Activated CD4-positive, alpha-beta T cell treated with anti-CD3 and anti-CD28 coated beads, Interleukin-2, Interleukin-4, amounts not matched to agents 100 ng/mL and 50 ng/mL, durations not matched to agents 16 hours and 8 hours (primary cell): Measurements from ENCODE around the gene PACS1.
"Not testable (repeated sequence)": the region's sequence is repeated elsewhere in the genome, so short reads cannot be mapped to it uniquely, and the experiment has no call there.

Source experiments
- DNase-seq: peaks from one replicate; pipeline ENCODE4 v3.0.0-alpha.2; 2020; ENCODE audit warnings: low spot score

PACS1 gene

DNA sequence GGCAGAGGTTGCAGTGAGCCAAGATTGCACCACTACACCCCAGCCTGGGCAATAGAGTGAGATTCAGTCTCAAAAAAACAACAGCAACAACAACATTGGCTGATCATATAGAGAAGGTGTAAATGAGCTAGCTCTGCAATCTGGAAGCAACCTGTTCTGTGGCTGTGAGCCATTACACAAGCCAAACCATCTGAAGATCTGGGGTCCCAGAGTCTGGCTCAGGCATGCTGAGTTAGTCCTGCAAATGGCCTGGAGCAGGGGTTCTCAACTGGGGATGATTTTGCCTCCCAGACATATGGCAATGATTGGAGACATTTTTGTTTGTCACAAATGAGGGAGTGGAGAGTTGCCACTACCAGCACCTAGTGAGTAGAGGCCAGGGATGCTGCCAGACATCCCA is 156.0 kb downstream of the PACS1 start:
- no peak for DNase-seq

DNA sequence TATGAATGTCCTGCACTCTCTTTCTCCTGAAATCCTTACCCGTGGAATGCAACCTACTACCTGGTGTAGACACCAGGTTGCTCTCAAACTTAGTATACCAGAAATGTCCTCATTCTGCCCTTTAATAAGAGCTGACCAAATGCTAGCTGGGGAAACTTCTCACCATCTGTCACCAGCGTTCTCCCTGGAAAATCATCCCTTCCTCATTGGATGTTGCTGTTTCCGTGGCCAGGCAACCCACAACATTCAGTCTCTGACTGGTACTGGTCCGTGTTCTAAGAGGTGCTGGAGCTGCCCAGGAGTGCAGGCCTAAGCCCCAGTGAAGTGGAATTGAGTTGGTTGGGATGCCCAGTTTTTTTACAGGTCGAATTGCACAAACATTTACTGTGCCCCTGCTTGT is 157.6 kb downstream of the PACS1 start:
- DNase-seq: no peak

DNA sequence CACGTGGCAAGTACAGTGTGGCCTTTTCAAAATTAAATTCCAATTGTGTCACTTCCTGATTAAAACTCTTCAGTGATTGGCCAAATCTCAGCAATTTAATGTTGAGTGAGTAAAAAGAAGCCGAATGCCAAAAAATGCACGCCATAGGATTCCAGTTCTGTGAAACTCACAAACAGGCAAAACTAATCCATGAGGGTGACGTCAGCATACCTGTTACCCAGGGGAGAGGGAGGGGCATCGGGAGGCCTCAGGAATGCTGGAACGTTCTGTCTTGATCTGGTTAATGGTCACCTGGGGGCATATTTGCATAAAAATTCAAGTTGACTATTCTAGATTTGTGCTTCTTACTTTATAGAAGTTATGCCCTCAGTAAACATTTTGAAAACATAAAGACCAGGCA is 158.4 kb downstream of the PACS1 start:
- no peak for DNase-seq

DNA sequence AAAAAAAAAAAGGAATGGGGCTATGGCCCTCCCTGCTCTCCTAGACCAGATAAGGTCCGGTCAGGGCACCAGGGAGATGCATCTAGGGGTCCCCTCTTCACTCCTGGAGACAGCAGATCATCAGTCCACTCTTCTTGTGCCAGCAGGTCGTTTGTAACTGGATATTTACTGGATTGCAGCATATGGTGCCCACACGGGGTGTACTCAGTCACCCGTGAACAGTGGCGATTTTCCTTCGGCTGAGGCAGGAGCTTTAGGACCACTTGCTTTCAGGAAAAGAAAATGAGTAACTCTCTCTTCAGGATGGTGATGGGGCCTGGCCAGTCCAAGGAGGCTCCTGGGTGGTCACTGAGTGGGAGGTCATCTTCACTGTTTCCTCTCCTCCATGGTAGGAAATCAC is 160.1 kb downstream of the PACS1 start:
- no peak for DNase-seq

DNA sequence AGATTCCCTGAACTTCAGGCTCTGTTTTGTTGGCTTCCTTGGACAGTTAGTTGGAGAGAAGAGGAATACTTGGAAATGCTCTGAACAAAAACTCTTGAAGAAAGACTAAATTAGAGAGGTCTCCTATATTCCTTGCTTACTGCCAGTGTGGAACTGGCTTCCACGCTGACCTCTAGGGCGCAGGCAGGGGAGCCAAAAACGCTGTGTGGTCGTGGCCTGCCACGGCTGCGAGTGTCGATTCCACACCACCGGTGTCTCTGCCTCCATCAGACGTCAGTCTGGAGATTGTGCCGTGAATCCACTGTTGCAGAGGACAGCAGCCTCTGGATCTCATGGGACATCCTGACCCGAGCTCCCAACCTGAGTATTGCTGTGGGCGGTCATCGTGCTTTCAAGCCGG is 160.9 kb downstream of the PACS1 start:
- DNase-seq: no peak

DNA sequence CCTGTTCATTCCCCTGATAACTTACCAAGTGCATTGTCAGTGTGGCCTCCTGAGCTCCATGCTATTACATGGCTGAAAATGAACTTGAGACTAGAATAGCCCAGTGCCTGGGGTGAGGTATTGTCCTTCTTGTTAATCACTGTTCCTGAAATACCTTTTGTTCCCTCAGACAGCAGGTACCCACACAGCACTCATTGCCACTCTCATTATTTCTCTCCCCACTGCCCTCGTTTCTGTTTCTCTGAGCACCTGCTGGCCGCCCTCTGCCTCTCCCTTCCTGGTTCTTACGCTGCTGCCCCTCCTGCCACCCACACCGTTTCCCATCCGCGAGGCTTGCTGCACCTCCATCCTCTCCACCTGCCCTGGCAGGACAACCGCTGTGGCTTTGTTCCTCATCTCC is 161.5 kb downstream of the PACS1 start:
- no peak for DNase-seq

DNA sequence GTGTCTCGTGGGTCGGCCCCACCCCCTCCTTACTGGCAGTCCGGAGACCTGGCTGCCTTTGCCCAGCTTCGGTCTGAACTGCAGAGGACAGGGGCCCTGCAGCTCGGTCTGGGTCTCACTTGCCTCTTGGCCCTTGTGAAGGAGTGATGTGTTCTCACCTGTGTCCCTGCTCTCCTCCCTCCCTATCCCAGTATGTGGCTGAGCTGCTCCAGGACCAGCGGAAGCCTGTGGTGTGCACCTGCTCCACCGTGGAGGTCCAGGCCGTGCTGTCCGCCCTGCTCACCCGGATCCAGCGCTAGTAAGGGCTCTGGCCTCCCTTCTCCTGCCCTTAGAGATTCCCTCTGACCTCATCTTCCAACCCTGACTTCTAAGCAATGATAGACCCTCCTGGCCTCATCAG is 162.7 kb downstream of the PACS1 start:
- DNase-seq: no peak

DNA sequence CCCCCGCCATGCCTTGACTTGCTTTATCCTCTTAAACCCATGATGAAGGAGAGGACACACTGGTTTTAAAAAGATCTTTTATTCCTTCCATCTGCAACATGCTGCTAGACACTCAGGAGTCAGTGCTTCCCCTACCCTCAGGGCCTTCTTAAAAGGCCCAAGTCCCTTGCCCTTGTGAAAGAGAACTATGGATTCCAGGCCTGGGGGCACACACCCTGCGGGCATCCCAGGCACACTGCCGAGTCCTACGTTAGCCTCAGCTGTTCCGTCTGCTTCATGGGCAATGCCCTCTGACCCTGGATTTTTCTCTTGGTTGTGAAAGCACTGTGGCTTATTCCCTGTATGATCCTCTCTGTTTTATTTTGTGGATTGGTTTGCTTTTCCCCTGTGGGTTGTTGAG is 163.2 kb downstream of the PACS1 start:
- no peak for DNase-seq

DNA sequence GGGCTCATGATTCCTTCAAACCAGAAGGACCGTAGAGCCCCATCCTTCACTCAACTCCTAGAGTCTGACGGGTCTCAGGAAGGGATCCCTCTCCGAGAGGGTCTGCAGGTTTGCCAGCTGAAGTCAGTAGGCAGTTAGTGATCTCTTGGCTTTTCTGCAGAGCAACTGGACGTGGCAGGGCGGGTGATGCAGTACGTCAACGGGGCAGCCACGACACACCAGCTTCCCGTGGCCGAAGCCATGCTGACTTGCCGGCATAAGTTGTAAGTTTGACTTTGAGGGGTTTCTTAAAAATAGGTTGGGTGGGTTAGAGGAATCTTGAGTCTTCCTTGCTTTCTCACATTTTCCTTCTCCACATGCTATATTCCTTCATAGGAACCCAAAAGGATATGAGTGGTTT is 165.1 kb downstream of the PACS1 start:
- DNase-seq: no peak

DNA sequence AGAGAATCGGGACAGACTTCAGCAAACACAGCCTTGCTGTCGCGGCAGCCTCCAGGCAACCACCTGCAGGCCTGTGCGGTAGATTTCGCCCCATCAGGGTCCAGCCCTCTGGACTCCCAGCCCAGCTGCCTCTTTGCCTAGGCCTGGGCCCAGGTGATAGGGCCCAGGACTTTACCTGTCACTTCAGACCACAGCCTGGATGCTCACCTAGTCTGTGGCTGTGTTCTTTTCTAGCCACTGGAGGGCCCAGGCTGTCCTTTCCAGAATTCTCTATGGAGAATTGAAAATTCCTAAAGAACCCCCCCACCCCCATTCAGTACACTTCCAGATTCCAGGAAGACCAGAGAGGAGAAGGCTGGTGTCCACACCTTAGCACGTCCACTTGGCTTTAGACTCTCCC is 167.8 kb downstream of the PACS1 start:
- DNase-seq: no peak

DNA sequence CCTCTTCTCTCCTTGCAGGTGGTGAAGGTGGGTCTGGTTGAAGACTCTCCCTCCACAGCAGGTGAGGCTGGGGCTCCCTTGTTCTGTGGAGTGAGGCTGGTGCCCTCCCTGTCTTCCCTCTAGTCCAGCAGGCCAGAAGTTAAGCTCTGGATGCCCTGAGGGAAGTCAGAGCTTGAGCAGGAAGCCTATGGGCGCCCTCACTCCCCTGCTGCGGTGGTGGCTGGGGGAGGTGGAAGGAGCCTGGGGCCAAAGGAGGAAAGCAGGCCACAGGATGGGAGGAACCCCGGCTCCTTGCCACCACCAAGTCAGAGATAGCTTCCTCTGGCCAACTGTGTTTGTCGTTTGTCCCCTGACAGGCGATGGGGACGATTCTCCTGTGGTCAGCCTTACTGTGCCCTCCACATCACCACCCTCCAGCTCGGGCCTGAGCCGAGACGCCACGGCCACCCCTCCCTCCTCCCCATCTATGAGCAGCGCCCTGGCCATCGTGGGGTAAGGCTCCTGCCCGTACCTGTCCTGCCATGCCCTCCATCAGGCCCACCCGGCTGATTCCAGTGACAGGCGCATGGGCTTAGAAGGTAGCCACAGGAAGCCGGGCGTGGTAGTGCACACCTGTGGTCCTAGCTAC is 168.8 kb downstream of the PACS1 start:
- no peak for DNase-seq

DNA sequence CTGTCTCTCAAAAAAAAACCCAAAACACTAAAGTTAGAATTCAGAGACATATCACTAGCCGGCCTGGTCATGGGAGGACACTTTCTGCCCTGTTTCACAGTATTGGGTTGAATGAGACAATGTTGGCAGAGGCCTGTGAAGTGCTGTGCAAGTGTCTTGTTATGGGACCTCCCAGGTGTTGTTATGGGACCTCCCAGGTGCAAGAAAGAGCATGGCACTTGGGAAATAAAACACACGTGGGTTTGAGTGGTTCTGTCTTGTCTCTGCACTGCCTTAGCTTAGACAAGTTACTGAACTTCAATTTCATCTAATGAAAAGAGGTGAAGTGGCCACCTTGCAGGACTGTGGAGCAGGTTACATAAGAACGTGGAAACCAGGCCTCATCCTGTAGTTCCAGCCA is 169.4 kb downstream of the PACS1 start:
- DNase-seq: no peak

DNA sequence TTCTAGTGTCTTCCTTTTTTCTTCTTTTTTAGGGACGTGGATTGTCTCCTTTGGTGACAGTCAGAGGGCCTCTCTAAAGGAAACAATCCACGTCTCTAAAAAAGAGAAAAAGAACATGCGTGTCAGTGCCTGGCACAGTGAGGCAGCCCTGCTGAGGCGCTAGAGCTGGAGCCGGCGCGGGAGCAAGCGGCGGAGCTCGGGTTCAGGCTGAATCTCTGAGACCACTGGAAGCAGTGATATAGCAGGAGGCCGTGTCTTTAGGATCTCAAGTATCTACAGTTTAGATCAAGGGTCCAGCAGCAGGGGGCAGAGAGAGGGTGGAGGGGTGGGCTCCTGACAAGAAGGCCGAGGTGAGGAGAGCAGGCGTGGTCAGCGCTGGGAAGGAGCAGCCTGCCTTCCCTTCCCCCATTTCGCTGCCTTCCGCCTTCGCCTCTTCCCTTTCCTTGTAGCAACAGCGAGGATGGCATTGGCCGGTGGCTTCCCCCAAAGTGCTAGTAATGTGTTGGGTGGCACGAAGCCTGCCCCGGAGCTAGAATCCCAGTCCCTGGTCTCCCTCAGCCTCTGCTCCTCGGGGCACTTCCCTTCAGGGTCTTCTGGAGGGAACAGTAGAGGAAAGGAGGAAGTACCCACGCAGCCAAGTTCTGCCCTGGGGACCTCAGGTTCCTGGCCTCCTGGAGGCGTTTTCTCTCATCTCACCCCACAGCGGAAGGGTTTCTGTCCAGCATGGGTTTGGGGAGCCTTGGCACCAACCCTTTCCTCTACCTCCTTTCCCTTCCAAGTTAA is 170.1 kb downstream of the PACS1 start:
- DNase-seq: no peak

DNA sequence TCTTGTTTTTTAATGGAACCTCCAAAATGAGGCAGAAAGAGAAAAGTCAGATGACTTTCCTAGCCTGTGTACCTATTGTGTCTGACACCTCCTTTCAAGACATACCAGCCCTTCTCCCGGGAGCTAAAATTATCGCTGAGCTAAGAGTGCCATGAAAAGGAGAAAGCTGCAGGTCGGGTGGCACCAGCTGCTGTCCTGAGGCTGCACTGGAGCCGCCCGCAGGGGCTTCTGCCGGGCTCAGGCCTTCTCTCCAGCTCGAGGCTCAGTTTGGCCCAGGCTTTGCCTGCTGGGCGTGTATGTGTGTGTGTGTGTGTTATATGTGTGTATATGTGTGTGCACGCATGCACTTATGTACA is 170.7 kb downstream of the PACS1 start:
- no peak for DNase-seq

DNA sequence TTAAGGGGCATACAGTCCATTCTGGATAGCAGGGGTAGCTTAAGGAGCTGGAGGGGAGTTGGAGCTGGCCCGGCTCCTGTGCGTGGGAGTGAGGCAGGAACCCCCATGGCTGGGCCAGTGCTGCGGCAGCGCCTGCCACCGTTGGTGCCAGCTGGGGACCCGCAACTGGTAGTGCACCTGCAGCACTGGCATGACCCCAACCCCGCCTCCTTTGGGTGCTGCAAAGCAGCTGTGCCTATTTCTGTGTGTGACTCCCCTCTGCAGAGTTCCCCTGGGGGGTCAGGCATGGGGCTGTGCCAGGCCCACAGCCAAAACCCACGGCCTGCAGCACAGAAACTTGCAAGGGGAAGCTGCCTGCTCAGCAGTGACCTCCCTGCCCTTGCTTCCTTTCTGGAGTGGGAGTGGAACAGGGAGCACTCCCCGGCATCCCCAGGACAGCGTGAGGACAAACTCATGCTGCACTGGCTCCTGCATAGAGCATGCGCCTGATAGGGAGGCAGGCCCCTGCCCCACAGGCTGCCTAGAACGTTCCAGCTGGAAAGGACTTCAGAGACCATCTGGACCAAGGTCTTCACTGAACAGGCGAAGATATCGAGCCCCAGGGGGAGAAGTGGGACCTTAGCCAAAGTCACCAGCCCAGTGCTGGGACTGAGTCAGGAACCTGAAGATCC is 172.2 kb downstream of the PACS1 start:
- DNase-seq: no peak

DNA sequence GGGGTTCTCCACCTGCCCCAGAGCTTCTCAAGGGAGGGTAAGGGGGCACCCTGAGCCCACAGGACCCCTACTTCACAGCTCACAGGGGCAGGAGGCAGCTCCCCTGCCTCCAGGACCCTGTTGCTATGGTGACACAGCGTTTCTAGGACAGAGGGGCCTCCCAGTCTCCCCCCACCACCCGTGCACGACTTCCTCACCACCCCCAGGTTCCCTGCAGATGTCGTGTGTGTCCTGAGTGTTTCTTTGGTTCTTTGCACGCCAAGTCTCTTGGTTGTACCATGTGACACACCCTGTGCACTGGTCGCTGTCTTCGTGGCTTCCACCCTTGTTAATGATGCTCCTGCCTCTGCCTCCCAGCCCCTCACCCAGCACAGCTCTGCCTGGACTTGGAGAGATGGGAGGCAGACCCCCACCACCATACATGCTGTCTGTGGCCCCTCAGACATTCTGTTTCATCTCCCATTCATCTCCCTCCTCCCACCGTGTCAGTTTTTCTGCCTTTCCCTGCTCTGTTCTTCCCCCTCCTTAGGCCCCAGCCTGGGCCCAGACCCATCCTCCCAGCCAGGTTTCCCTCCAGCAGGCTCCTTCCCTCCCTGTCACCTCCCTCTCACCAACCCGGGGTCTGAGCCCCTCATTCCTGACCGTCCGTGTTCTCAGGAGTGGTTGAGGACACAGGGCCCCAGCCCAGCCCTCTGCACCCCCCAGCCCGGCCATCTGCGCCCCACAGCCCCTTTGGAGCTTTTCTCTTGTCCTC is 173.9 kb downstream of the PACS1 start:
- no peak for DNase-seq

DNA sequence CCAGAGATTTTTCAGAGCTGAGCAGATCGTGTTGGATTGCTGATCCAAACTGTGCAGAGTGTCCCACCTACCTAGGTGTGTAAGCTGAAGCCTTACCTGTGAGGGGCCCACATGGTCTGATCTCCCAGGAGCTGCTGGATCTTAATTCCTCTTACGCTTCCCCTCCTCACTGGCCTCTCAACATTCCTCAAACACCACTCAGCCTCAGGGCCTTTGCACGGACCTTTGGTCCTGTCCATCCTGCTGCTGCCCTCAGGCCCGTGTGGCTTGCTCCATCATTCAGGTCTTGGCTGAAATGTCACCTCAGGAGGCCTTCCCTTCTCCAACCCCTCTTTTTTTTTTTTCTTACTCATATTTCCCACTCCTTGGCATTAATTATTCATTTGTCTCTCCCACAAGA is 177.2 kb downstream of the PACS1 start:
- no peak for DNase-seq

DNA sequence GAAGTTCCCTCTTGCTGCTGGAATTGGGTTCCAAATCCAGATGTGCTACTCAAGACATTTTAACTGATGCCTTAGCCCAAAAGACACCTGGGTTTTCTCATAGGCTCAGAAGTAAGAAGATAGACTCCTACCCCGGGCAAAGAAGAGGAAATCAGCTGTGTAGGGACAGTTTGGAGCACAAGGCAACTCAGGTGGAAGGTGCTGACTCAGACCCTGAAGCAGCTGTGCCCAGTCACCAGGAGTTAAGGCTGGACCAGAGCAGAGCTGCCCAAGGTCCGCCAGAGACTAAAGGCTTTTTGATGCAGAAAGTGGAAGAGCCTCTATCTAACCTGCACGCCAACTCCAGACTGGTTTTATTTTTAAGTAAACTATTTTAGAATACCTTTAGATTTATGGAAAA is 177.7 kb downstream of the PACS1 start:
- no peak for DNase-seq

DNA sequence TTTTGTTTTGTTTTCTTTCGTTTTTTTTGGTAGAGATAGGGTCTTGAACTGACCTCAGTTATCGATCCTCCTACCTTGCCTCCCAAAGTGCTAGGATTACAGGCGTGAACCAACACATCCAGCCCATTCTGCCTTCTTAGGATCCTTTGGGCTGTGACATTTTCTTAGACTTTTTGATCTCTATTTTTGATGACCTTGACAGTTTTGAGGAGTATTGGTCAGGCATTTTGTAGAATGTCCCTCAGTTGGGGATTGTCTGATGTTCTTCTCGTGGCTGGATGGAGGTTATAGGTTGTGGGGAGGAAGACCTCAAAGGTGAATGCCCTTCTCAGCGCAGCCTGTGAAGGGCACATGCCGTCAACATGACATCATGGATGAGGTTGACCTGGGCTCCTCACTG is 178.8 kb downstream of the PACS1 start:
- no peak for DNase-seq

DNA sequence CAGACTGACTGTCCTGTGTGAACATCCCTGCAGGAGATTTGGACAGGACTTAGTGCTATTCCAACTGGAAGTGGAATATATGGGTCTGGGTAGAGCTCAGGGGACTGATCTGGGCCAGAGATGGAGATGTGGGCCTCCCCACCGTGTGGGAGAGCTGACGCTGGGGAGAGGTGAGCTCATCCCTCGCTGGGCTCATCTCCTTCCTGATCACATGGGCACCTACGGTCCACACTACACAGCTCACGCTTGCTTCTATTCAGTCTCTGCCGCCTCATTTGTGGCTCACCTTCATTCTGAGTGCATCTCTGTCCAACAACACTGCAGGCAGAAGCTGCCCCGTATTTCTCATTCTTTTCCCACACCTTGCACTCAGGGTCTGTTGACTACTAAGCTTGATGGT is 181.7 kb downstream of the PACS1 start:
- no peak for DNase-seq

DNA sequence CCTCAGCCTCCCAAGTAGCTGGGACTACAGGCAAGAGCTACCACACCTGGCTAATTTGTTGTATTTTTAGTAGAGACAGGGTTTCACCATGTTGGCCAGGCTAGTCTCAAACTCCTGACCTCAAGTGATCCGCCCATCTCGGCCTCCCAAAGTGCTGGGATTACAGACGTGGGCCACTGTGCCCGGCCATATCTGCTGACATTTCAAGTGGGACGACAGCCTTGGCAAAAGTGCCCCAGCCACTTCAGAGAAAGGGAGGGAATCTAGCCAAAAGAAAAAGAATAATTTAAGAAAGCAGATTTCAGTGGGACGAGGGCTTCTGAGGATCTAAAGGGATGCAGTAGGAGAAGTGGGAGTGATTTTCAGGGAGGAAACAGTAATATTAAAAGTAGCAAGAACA is 183.0 kb downstream of the PACS1 start:
- not testable (repeated sequence) for DNase-seq

DNA sequence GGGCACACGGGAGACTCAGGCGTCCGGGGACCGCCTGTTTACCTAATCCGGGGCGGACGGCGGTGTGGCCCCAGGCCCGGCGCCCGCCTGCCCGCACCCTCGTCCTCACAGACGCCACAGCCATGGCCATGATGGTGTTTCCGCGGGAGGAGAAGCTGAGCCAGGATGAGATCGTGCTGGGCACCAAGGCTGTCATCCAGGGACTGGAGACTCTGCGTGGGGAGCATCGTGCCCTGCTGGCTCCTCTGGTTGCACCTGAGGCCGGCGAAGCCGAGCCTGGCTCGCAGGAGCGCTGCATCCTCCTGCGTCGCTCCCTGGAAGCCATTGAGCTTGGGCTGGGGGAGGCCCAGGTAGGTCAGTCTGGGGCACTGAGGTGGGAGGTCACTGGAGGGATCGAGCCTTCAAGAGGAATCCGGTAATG is 188.4 kb downstream of the PACS1 start:
- no peak for DNase-seq

DNA sequence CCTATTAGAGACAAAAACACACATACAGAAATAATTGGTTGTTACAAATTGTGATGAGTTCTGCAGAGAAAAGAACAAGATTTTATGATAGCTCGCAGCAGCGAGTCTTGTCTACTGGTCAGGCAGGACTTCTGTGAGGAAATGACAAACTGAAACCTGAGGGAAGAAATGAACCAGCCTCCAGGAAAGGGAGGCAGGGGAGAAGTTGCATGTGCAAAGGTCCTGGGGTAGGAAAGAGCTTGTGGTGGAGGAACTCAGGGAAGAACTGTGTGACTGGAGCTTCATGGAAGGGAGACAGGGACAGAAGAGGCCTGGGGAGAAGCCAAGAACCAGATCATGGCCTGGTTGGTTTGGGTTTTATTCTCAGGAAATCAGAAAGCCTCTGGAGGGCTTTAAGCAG is 189.2 kb downstream of the PACS1 start:
- no peak for DNase-seq
